CD14-positive monocyte (primary cell): ENCODE measurements around the gene LCP1. TPM values are rescaled to one million over a fixed set of nuclear protein-coding genes. Genes with fewer than 3 reads are reported as not detected.
A peak's percentile ranks its signal among the peaks of the same experiment; 100 is the strongest.

Source experiments
- DNase-seq, 3 donors: peaks; one replicate each; pipeline ENCODE4 v3.0.0-alpha.2; 2011 to 2022
- H2AFZ ChIP-seq: 2 replicates; pipeline ENCODE4 v1.6.0; 2012; ENCODE audit warnings: mild to moderate bottlenecking, low read depth, low read length, inconsistent platforms; ENCODE audit not compliant: insufficient read depth, poor library complexity, severe bottlenecking
- H3K27ac ChIP-seq, 2 donors: 1 replicate in 1 of 2; 2 replicates in 1 of 2; pipeline ENCODE4 v1.5.1; 2012 to 2013; ENCODE audit warnings: low read length in 2 of 2, control low read depth in 1 of 2, inconsistent platforms in 1 of 2, low read depth in 1 of 2, mild to moderate bottlenecking in 1 of 2
- H3K27me3 ChIP-seq, 2 donors: one replicate each; pipeline versions ENCODE4 v1.6.0 to v1.6.1; 2011 to 2013; ENCODE audit warnings: low read length in 2 of 2; ENCODE audit not compliant: control insufficient read depth in 2 of 2, insufficient read depth in 2 of 2
- H3K36me3 ChIP-seq, 2 donors: replicated peaks in 1 of 2; 1 replicate in 1 of 2; 2 replicates in 1 of 2; pipeline versions ENCODE4 v1.5.1 to v1.6.1; 2012 to 2013; ENCODE audit warnings: low read length in 2 of 2, control low read depth in 1 of 2, inconsistent platforms in 1 of 2, mild to moderate bottlenecking in 1 of 2; ENCODE audit not compliant: insufficient read depth in 2 of 2, control insufficient read depth in 1 of 2
- H3K4me1 ChIP-seq, 2 donors: 1 replicate in 1 of 2; 2 replicates in 1 of 2; pipeline versions ENCODE4 v1.5.1 to v1.6.1; 2012 to 2013; ENCODE audit warnings: low read length in 2 of 2, control low read depth in 1 of 2, inconsistent platforms in 1 of 2, mild to moderate bottlenecking in 1 of 2, moderate library complexity in 1 of 2; ENCODE audit not compliant: insufficient read depth in 2 of 2, control insufficient read depth in 1 of 2
- H3K4me2 ChIP-seq: replicated peaks from 2 replicates; pipeline ENCODE3; 2012; ENCODE audit warnings: low read length, moderate library complexity, mild to moderate bottlenecking; ENCODE audit not compliant: poor library complexity, severe bottlenecking; ENCODE audit errors: extremely low read depth
- H3K4me3 ChIP-seq, 3 experiments: fragments of 200-600 bp in 1 of 3; sonication (generic) in 1 of 3; replicated peaks in 1 of 3; 1 replicate in 2 of 3; 2 replicates in 1 of 3; pipeline ENCODE4 v1.5.1; 2011 to 2013; ENCODE audit warnings: low read length in 3 of 3, mild to moderate bottlenecking in 3 of 3, control low read depth in 2 of 3, low read depth in 2 of 3, inconsistent platforms in 1 of 3, moderate library complexity in 1 of 3
- H3K79me2 ChIP-seq: 2 replicates; pipeline ENCODE4 v1.6.0; 2012; ENCODE audit warnings: mild to moderate bottlenecking, control low read depth, inconsistent platforms, low read length, moderate library complexity; ENCODE audit not compliant: insufficient read depth
- H3K9ac ChIP-seq: 2 replicates; pipeline ENCODE4 v1.6.0; 2017; ENCODE audit warnings: low read length, mild to moderate bottlenecking; ENCODE audit not compliant: insufficient read depth, poor library complexity, severe bottlenecking
- H3K9me3 ChIP-seq, 2 donors: replicated peaks in 1 of 2; 1 replicate in 1 of 2; 2 replicates in 1 of 2; pipeline versions ENCODE4 v1.5.1 to v1.6.1; 2012 to 2013; ENCODE audit warnings: low read length in 2 of 2, control low read depth in 1 of 2; ENCODE audit not compliant: control insufficient read depth in 1 of 2, insufficient read depth in 1 of 2
- H4K20me1 ChIP-seq: 2 replicates; pipeline ENCODE4 v1.6.0; 2012; ENCODE audit warnings: mild to moderate bottlenecking, low read length, control low read depth, moderate library complexity; ENCODE audit not compliant: insufficient read depth
- H3K27ac Mint-ChIP-seq, 7 donors: one replicate each; pipeline ENCODE4 v1.8.0; 2020; ENCODE audit warnings: mild to moderate bottlenecking in 7 of 7, mixed read lengths in 7 of 7, moderate library complexity in 6 of 7, inconsistent platforms in 2 of 7
- H3K27me3 Mint-ChIP-seq, 3 donors: one replicate each; pipeline ENCODE4 v1.8.0; 2021 to 2022; ENCODE audit warnings: low read depth in 3 of 3, mild to moderate bottlenecking in 3 of 3, mixed read lengths in 3 of 3, moderate library complexity in 3 of 3, inconsistent platforms in 1 of 3
- H3K36me3 Mint-ChIP-seq, 2 donors: one replicate each; pipeline ENCODE4 v1.8.0; 2020; ENCODE audit warnings: mixed read lengths in 2 of 2, inconsistent platforms in 1 of 2, mild to moderate bottlenecking in 1 of 2
- H3K4me1 Mint-ChIP-seq: one replicate; pipeline ENCODE4 v1.8.0; 2020; ENCODE audit warnings: mild to moderate bottlenecking, mixed read lengths
- H3K4me3 Mint-ChIP-seq, 2 donors: one replicate each; pipeline ENCODE4 v1.8.0; 2020; ENCODE audit warnings: mild to moderate bottlenecking in 2 of 2, mixed read lengths in 2 of 2, moderate library complexity in 1 of 2
- H3K9me3 Mint-ChIP-seq, 7 donors: one replicate each; pipeline ENCODE4 v1.8.0; 2020 to 2022; ENCODE audit warnings: mixed read lengths in 7 of 7, mild to moderate bottlenecking in 6 of 7, moderate library complexity in 6 of 7, inconsistent platforms in 2 of 7
- CTCF ChIP-seq: fragments of 200-600 bp; IDR thresholded peaks from one replicate; pipeline ENCODE4 v1.8.0; 2022; ENCODE audit warnings: antibody characterized with exemption, mild to moderate bottlenecking
- WGBS: methylation state at CpG from one replicate; pipeline ENCODE4 v1.1.5; 2013; ENCODE audit warnings: missing lambda C conversion rate; ENCODE audit not compliant: insufficient coverage; 5-methylcytosine and 5-hydroxymethylcytosine counted together
- intact Hi-C, 2 donors: fragments of 100-400 bp; cut with micrococcal nuclease; formaldehyde crosslinking; loops; one replicate each; pipeline versions ENCODE4 v1.15.0 to v1.15.1; 2023
- polyA plus RNA-seq, 3 donors: library from polyadenylated mRNA; depleted of rRNA in 1 of 3; unstranded in 2 of 3; stranded (reverse) in 1 of 3; fragments of 300-500 nt in 2 of 3; fragments of >200 nt in 1 of 3; fragmentation: Illumina TruSeq in 2 of 3; gene quantifications; 1 replicate in 2 of 3; 2 replicates in 1 of 3; pipeline ENCODE4 v1.2.3, GENCODE V29; 2012 to 2021

LCP1 gene
- polyA plus RNA-seq, 3 donors, result 653 to 2,003 (median 1,636) TPM

- Histone ChIP-seq H3K4me2 (peak overlapping the region; percentile 97), H4K20me1 (peaks cover 89% of the 10 kb centered on the region)
- DNase-seq, result peak; percentile 85 to 93 (median 90)
These were observed 9.4 kb downstream of the LCP1 start for GRCh38 chr13:46172531-46172991.

GRCh38 chr13:46171739-46172138 lies 10.2 kb downstream of the LCP1 start:
- WGBS, result 78% methylated on average over 7 of the region's 7 CpGs
- Histone ChIP-seq H2AFZ (no peak overlapping the region), H3K4me1 (peaks cover 93 to 100% of the 10 kb centered on the region in 2 donors), H4K20me1 (peaks cover 96% of the 10 kb centered on the region), H3K79me2 (peaks cover 97% of the 10 kb centered on the region), H3K27ac (peak overlapping the region; percentile 90 to 95), H3K4me3 (peak overlapping the region; percentile 20 to 98 (median 45)), H3K36me3 (peaks cover 24 to 32% of the 10 kb centered on the region in 2 donors), H3K4me2 (peak overlapping the region; percentile 97), H3K27me3 (no peaks in the 10 kb centered on the region), H3K9ac (peak overlapping the region; percentile 12), H3K9me3 (no peaks in the 10 kb centered on the region)
- no peak for DNase-seq
- Mint-ChIP-seq H3K36me3 (peaks cover 62 to 79% of the 10 kb centered on the region in 2 donors), H3K4me3 (peak overlapping the region; percentile 71 to 90), H3K4me1 (peaks cover 98% of the 10 kb centered on the region), H3K27ac (peak overlapping the region; percentile 96 to 99 (median 98)), H3K9me3 (peaks cover 0 to 2% (median 0%) of the 10 kb centered on the region in 7 donors), H3K27me3 (peaks cover 0 to 3% (median 0%) of the 10 kb centered on the region in 3 donors)
- no peak for TF ChIP-seq CTCF
- intact Hi-C loops, result loop anchor here (1.0 to 10.0 kb wide), 2 partner anchors 9 to 233 kb away; no protein-coding TSS in a partner anchor

More at GRCh38 chr13:46172531-46172991, 9.4 kb downstream of the LCP1 start:
- Histone ChIP-seq H3K27me3 (no peaks in the 10 kb centered on the region), H3K4me3 (peak overlapping the region; percentile 20 to 98 (median 45)), H3K27ac (peak overlapping the region; percentile 90 to 95), H3K36me3 (peaks cover 20 to 27% of the 10 kb centered on the region in 2 donors), H3K79me2 (peaks cover 97% of the 10 kb centered on the region), H3K4me1 (peaks cover 86 to 100% of the 10 kb centered on the region in 2 donors), H3K9ac (peak overlapping the region; percentile 48), H2AFZ (no peak overlapping the region), H3K9me3 (no peaks in the 10 kb centered on the region)
- Mint-ChIP-seq H3K27ac (peak overlapping the region; percentile 96 to 99 (median 98)), H3K27me3 (peaks cover 0 to 3% (median 0%) of the 10 kb centered on the region in 3 donors), H3K36me3 (peaks cover 62 to 77% of the 10 kb centered on the region in 2 donors), H3K9me3 (peaks cover 0 to 2% (median 0%) of the 10 kb centered on the region in 7 donors), H3K4me1 (peaks cover 96% of the 10 kb centered on the region), H3K4me3 (peak overlapping the region; percentile 71 to 77)
- no peak for TF ChIP-seq CTCF
- 0% methylated on average over 1 of the region's 6 CpGs for WGBS
- intact Hi-C loops, result loop anchor here (1.0 to 10.0 kb wide), 2 partner anchors 8 to 232 kb away; no protein-coding TSS in a partner anchor
